GM12801 (cell line): ENCODE results near the gene ZRANB1.

ENCODE experiments used
- TF ChIP-seq, protein P1 (sequence below): IDR thresholded peaks from one replicate; pipeline ENCODE4 v1.5.1; 2011; ENCODE audit warnings: control low read depth; ENCODE audit not compliant: insufficient read length; ENCODE audit errors: extremely low read depth

Gene ZRANB1

DNA sequence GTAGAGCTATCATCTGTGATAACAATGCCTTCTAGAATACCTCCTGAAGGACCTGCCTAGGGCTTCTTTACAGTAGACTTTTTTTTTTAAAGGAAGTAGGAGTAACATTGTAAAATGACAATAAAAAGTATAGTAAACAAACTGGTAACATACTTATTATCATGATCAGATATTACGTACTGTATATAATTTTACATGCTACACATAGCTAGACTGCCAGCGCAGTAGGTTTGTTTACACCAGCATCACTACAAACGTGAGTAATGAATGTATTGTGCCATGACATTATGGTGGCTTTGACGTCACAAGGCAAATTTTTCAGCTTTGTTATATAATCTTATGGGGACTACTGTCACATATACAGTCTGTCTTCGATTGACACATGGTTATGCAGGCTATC lies 15.4 kb upstream of the ZRANB1 start:
- TF ChIP-seq, protein P1, sequence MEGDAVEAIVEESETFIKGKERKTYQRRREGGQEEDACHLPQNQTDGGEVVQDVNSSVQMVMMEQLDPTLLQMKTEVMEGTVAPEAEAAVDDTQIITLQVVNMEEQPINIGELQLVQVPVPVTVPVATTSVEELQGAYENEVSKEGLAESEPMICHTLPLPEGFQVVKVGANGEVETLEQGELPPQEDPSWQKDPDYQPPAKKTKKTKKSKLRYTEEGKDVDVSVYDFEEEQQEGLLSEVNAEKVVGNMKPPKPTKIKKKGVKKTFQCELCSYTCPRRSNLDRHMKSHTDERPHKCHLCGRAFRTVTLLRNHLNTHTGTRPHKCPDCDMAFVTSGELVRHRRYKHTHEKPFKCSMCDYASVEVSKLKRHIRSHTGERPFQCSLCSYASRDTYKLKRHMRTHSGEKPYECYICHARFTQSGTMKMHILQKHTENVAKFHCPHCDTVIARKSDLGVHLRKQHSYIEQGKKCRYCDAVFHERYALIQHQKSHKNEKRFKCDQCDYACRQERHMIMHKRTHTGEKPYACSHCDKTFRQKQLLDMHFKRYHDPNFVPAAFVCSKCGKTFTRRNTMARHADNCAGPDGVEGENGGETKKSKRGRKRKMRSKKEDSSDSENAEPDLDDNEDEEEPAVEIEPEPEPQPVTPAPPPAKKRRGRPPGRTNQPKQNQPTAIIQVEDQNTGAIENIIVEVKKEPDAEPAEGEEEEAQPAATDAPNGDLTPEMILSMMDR, result no peak

- TF ChIP-seq, protein P1, result no peak
Measured at GRCh38 chr10:124928087-124928486, 13.8 kb upstream of the ZRANB1 start.

DNA sequence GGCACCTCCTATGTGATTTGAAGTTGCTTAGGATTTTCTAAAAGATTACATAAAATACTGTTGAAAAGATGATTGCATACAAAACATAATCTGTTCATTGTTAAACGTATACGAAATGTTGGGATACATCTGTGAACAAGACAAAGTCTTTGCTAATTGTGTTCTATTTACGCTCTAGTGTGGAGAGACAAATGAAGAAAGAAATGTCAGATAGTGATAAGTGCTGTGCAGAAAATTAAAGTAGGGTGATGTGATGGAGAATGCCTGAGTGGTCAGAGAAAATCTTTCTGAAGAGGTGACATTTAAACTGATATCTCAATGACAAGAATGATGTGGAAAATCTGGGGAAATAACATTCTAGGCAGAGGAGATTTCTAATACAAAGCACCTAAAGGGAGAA lies 13.4 kb upstream of the ZRANB1 start:
- TF ChIP-seq, protein P1, result no peak

DNA sequence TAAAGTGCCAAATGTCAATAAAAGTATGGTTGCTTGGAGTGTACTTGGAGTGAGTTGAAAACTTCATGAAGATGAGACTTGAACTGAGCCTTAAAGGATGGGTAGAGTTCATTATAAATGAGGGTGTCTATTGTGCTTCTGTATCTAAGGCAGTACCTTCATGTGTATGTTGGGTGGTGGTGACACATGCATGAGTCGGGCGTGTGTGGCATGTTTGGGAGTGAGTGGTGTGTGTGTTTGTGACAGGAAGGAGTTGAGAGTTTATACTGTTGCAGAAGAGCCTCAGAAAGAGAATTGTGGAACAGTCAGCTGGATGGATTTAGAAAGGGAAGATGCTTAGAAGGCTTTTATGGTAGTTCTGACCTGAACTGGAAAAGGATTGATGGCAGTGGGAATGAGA lies 6.0 kb upstream of the ZRANB1 start:
- TF ChIP-seq, protein P1, result no peak

DNA sequence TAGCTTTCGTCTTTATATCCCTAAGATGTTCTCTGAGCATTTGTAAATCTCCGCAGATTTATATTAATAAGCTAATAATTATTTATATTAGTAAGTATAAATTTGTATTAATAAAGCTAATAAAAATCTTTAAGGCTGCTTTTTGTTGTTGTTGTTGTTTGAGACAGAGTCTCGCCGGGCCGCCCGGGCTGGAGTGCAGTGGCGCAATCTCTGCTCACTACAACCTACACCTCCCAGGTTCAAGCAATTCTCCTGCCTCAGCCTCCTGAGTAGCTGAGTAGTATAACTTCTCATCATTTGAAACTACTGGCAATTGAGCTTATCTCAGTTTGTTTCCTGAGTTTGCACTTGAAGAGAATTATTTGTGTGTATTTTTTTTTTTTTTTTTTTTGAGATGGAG lies 5.1 kb upstream of the ZRANB1 start:
- TF ChIP-seq, protein P1, result no peak

- TF ChIP-seq, protein P1, result no peak
Measured at GRCh38 chr10:124939290-124939689, 2.6 kb upstream of the ZRANB1 start.

GRCh38 chr10:124942317-124943169 lies 620 bp downstream of the ZRANB1 start:
- TF ChIP-seq, protein P1, result no peak
